Measurements from ENCODE around the gene ELN. TPM values are rescaled to one million over a fixed set of nuclear protein-coding genes. Genes with fewer than 3 reads are reported as not detected.

The ELN gene
- total RNA-seq, 1 experiment from 2014 or later, result 0.26 TPM

DNA sequence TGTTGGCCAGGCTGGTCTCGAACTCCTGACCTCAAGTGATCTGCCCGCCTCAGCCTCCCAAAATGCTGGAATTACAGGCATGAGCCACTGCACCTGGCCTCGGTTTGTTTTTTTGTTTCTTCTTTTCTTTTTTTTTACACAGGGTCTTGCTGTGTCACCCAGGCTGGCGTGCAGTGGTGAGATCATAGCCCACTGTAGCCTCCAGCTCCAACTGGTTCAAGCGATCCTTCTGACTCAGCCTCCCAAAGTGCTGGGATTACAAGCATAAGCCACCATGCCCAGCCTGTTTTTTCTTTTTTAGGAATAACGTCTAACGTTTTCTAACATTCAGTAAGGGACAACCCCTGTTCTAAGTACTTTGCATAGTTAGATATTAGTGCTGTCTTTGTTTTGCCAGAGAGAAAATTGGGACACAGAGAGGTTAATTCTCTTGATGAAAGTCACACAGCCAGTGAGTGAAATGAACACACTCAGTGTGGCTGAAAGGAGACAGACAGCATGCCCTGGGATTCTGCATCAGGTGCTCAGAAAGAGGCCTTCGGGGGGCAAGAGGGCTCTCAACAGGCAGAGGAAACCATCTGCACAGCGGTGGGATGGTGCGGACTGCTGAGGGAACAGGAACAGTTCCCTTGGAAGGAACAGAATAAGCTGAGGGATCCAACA is 59.9 kb downstream of the ELN start:
- TSS peak; percentile 83 for BruUV-seq (replicated peaks)
- Histone ChIP-seq H3K27ac (ENCODE audit: low read length) (no peak overlapping the region), H3K9me3 (ENCODE audit: control insufficient read depth, insufficient read depth, low read depth, low read length) (no peaks in the 10 kb centered on the region), H3K4me3 (ENCODE audit: low read depth in 2 of 2, low read length in 2 of 2) (no peak overlapping the region), H3K27me3 (ENCODE audit: control insufficient read depth, insufficient read depth, low read length) (no peaks in the 10 kb centered on the region), H3K4me1 (ENCODE audit: control insufficient read depth, insufficient read depth, low read length) (peaks cover 16% of the 10 kb centered on the region), H3K36me3 (ENCODE audit: control insufficient read depth, insufficient read depth, low read length) (peaks cover 3% of the 10 kb centered on the region; the same call in 1 of the 2 replicates)
- DNase-seq (ENCODE audit: low read depth, low spot score) (no peak), ATAC-seq (no peak)
- intact Hi-C loops (cut with micrococcal nuclease; ENCODE audit: unreplicated experiment), result no loop called here
- POLR2A ChIA-PET, result no interaction called here
- in situ Hi-C loops (cut with HindIII; ENCODE audit: low pct_unique_long_range_greater_than_20kb, low sequenced_read_pairs), result no loop called here
- TF ChIP-seq POLR2AphosphoS5 (IDR thresholded peaks at IDR 0.05; ENCODE audit: low read depth, low read length), result no peak
- TF ChIP-seq TCF7L2 (IDR thresholded peaks at IDR 0.05; ENCODE audit: low read depth, low read length), result no peak
- TF ChIP-seq, protein P1, sequence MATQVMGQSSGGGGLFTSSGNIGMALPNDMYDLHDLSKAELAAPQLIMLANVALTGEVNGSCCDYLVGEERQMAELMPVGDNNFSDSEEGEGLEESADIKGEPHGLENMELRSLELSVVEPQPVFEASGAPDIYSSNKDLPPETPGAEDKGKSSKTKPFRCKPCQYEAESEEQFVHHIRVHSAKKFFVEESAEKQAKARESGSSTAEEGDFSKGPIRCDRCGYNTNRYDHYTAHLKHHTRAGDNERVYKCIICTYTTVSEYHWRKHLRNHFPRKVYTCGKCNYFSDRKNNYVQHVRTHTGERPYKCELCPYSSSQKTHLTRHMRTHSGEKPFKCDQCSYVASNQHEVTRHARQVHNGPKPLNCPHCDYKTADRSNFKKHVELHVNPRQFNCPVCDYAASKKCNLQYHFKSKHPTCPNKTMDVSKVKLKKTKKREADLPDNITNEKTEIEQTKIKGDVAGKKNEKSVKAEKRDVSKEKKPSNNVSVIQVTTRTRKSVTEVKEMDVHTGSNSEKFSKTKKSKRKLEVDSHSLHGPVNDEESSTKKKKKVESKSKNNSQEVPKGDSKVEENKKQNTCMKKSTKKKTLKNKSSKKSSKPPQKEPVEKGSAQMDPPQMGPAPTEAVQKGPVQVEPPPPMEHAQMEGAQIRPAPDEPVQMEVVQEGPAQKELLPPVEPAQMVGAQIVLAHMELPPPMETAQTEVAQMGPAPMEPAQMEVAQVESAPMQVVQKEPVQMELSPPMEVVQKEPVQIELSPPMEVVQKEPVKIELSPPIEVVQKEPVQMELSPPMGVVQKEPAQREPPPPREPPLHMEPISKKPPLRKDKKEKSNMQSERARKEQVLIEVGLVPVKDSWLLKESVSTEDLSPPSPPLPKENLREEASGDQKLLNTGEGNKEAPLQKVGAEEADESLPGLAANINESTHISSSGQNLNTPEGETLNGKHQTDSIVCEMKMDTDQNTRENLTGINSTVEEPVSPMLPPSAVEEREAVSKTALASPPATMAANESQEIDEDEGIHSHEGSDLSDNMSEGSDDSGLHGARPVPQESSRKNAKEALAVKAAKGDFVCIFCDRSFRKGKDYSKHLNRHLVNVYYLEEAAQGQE (IDR thresholded peaks at IDR 0.05; ENCODE audit: insufficient read depth in 1 of 2, low read depth in 2 of 2, low read length in 1 of 2), result no peak
- TF ChIP-seq, protein P2, sequence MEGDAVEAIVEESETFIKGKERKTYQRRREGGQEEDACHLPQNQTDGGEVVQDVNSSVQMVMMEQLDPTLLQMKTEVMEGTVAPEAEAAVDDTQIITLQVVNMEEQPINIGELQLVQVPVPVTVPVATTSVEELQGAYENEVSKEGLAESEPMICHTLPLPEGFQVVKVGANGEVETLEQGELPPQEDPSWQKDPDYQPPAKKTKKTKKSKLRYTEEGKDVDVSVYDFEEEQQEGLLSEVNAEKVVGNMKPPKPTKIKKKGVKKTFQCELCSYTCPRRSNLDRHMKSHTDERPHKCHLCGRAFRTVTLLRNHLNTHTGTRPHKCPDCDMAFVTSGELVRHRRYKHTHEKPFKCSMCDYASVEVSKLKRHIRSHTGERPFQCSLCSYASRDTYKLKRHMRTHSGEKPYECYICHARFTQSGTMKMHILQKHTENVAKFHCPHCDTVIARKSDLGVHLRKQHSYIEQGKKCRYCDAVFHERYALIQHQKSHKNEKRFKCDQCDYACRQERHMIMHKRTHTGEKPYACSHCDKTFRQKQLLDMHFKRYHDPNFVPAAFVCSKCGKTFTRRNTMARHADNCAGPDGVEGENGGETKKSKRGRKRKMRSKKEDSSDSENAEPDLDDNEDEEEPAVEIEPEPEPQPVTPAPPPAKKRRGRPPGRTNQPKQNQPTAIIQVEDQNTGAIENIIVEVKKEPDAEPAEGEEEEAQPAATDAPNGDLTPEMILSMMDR (IDR thresholded peaks at IDR 0.05), result no peak
- no peak for TF ChIP-seq SIN3A (IDR thresholded peaks at IDR 0.05; ENCODE audit: borderline replicate concordance, insufficient read depth, low read depth, low read length)
- CTCF ChIA-PET, result no interaction called here

GRCh38 chr7:74092321-74092963 is 64.5 kb downstream of the ELN start:
- H3K4me1 ChIP-seq (ENCODE audit: control insufficient read depth, insufficient read depth, low read length), result peaks cover 30% of the 10 kb centered on the region
- no peak overlapping the region for H3K4me3 ChIP-seq (ENCODE audit: low read depth in 2 of 2, low read length in 2 of 2)
- no peak for TF ChIP-seq SIN3A (IDR thresholded peaks at IDR 0.05; ENCODE audit: borderline replicate concordance, insufficient read depth, low read depth, low read length)
- no peak for TF ChIP-seq POLR2AphosphoS5 (IDR thresholded peaks at IDR 0.05; ENCODE audit: low read depth, low read length)
- TF ChIP-seq TCF7L2 (IDR thresholded peaks at IDR 0.05; ENCODE audit: low read depth, low read length), result no peak
- TF ChIP-seq, protein P1 (IDR thresholded peaks at IDR 0.05; ENCODE audit: insufficient read depth in 1 of 2, low read depth in 2 of 2, low read length in 1 of 2), result no peak
- TF ChIP-seq, protein P2 (IDR thresholded peaks at IDR 0.05), result no peak
- no peaks in the 10 kb centered on the region for H3K36me3 ChIP-seq (ENCODE audit: control insufficient read depth, insufficient read depth, low read length)
- 0 out of 2 replicates have a peak, but pooled peaks have one; percentile 8 for ATAC-seq
- BruUV-seq (replicated peaks), result no TSS peak
- H3K27ac ChIP-seq (ENCODE audit: low read length), result peak overlapping the region; percentile 75; the same call in 1 of the 2 replicates
- in situ Hi-C loops (cut with HindIII; ENCODE audit: low pct_unique_long_range_greater_than_20kb, low sequenced_read_pairs), result no loop called here
- no peaks in the 10 kb centered on the region for H3K27me3 ChIP-seq (ENCODE audit: control insufficient read depth, insufficient read depth, low read length)
- H3K9me3 ChIP-seq (ENCODE audit: control insufficient read depth, insufficient read depth, low read depth, low read length), result no peaks in the 10 kb centered on the region
- intact Hi-C loops (cut with micrococcal nuclease; ENCODE audit: unreplicated experiment), result no loop called here
- POLR2A ChIA-PET, result interaction anchor here (0.5 kb wide), 1 partner anchor 207 kb away, joined by 4 read pairs; no protein-coding TSS in a partner anchor
- CTCF ChIA-PET, result no interaction called here
- no peak for DNase-seq (ENCODE audit: low read depth, low spot score)
